Fibroblast of lung (primary cell): Measurements from ENCODE around the gene QRICH2.

Source experiments
- EZH2 ChIP-seq: IDR thresholded peaks from 2 replicates; pipeline ENCODE4 v1.5.1; 2012; ENCODE audit warnings: low read length, control low read depth, mild to moderate bottlenecking; ENCODE audit errors: missing control alignments
- TF ChIP-seq, protein P1 (sequence below), 2 donors: IDR thresholded peaks in 1 of 2; conservative IDR thresholded peaks in 1 of 2; 1 replicate in 1 of 2; 2 replicates in 1 of 2; pipeline ENCODE4 v1.5.1; 2011 to 2012; ENCODE audit warnings: low read length in 2 of 2, control low read depth in 1 of 2, inconsistent platforms in 1 of 2, low read depth in 1 of 2, mild to moderate bottlenecking in 1 of 2

DNA sequence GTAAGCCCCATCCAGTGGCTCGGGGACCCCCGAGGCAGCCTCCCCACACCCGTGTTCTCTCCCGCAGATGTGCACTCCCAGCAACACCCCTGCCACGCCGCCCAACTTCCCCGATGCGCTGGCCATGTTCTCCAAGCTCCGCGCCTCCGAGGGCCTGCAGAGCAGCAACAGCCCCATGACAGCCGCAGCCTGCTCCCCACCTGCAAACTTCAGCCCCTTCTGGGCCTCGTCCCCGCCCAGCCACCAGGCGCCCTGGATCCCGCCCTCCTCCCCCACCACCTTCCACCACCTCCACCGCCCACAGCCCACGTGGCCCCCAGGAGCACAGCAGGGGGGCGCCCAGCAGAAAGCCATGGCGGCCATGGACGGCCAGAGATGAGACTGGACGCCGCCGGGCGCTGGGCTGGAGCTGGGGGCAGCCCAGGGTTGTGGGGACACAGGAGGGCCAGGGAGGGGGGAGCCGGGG lies 37.9 kb downstream of the QRICH2 start:
- TF ChIP-seq, protein P1, sequence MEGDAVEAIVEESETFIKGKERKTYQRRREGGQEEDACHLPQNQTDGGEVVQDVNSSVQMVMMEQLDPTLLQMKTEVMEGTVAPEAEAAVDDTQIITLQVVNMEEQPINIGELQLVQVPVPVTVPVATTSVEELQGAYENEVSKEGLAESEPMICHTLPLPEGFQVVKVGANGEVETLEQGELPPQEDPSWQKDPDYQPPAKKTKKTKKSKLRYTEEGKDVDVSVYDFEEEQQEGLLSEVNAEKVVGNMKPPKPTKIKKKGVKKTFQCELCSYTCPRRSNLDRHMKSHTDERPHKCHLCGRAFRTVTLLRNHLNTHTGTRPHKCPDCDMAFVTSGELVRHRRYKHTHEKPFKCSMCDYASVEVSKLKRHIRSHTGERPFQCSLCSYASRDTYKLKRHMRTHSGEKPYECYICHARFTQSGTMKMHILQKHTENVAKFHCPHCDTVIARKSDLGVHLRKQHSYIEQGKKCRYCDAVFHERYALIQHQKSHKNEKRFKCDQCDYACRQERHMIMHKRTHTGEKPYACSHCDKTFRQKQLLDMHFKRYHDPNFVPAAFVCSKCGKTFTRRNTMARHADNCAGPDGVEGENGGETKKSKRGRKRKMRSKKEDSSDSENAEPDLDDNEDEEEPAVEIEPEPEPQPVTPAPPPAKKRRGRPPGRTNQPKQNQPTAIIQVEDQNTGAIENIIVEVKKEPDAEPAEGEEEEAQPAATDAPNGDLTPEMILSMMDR (conservative IDR thresholded peaks at IDR 0.05 in 1 of 2, IDR thresholded peaks at IDR 0.05 in 1 of 2; ENCODE audit: low read depth in 1 of 2, low read length in 2 of 2), result no peak
- no peak for TF ChIP-seq EZH2
